WTC11 (cell line): ENCODE data around the gene PEAK1. TPM values are rescaled to one million over a fixed set of nuclear protein-coding genes. Genes with fewer than 3 reads are reported as not detected.
"Not testable (repeated sequence)": the region's sequence is repeated elsewhere in the genome, so short reads cannot be mapped to it uniquely, and the experiment has no call there.

Experiments used
- ATAC-seq: fragments of 200-7000 bp; cut with Tn5 transposase; 2 replicates; pipeline ENCODE4 v1.10.0; 2021; ENCODE audit warnings: mild to moderate bottlenecking, moderate library complexity
- CTCF ChIA-PET: fragments of 300-600 bp; sonication (Branson Sonifier 250); formaldehyde crosslinking; loops from one replicate; lab custom pipeline; 2021; ENCODE audit warnings: antibody characterized with exemption; lab: Charles Lee
- POLR2A ChIA-PET: fragments of 350-600 bp; sonication (Branson Sonifier 250); formaldehyde crosslinking; loops from one replicate; lab custom pipeline; 2021; ENCODE audit warnings: antibody characterized with exemption; lab: Charles Lee
- DNase-seq: peaks from one replicate; pipeline ENCODE4 v3.0.0; 2021; ENCODE audit warnings: low spot score
- H3K27ac Mint-ChIP-seq: 2 replicates; pipeline ENCODE4 v1.8.0; 2021; ENCODE audit warnings: mixed read lengths
- H3K27me3 Mint-ChIP-seq: 2 replicates; pipeline ENCODE4 v1.8.0; 2021; ENCODE audit warnings: low read depth, mild to moderate bottlenecking, moderate library complexity, mixed read lengths
- H3K36me3 Mint-ChIP-seq: 2 replicates; pipeline ENCODE4 v1.8.0; 2021; ENCODE audit warnings: mixed read lengths
- H3K4me1 Mint-ChIP-seq: 2 replicates; pipeline ENCODE4 v1.8.0; 2022; ENCODE audit warnings: mixed read lengths
- H3K4me3 Mint-ChIP-seq: 2 replicates; pipeline ENCODE4 v1.8.0; 2021; ENCODE audit warnings: mild to moderate bottlenecking, moderate library complexity, mixed read lengths
- H3K9me3 Mint-ChIP-seq: 2 replicates; pipeline ENCODE4 v1.8.0; 2021; ENCODE audit warnings: mixed read lengths
- JUN ChIP-seq: sonication (generic); formaldehyde crosslinking; IDR thresholded peaks from 2 replicates; pipeline ENCODE4 v1.8.0; 2023; ENCODE audit warnings: mild to moderate bottlenecking, missing genetic modification reagents
- PRRX2 ChIP-seq: fragments of 250-450 bp; sonication (Bioruptor Pico); IDR thresholded peaks from 2 replicates; pipeline ENCODE4 v1.8.0; 2021; ENCODE audit warnings: mild to moderate bottlenecking
- ZNF396 ChIP-seq: fragments of 250-450 bp; sonication (Bioruptor Pico); IDR thresholded peaks from 2 replicates; pipeline ENCODE4 v1.8.0; 2021; ENCODE audit warnings: mild to moderate bottlenecking, moderate library complexity, borderline replicate concordance
- ZNF671 ChIP-seq: fragments of 250-450 bp; sonication (Bioruptor Pico); IDR thresholded peaks from 2 replicates; pipeline ENCODE4 v1.8.0; 2021; ENCODE audit warnings: mild to moderate bottlenecking
- total RNA-seq: library from RNA; stranded (reverse); gene quantifications from 3 replicates; pipeline ENCODE4 v1.2.3, GENCODE V29; 2021
- TF ChIP-seq, protein P1 (sequence below): sonication (generic); formaldehyde crosslinking; IDR thresholded peaks from 2 replicates; pipeline ENCODE4 v1.8.1; 2023; ENCODE audit warnings: mild to moderate bottlenecking, moderate library complexity, missing genetic modification reagents
- TF ChIP-seq, protein P2 (sequence below): sonication (generic); formaldehyde crosslinking; IDR thresholded peaks from 2 replicates; pipeline ENCODE4 v1.8.0; 2022; ENCODE audit warnings: mild to moderate bottlenecking, missing genetic modification reagents
- TF ChIP-seq, protein P3 (sequence below): sonication (generic); formaldehyde crosslinking; IDR thresholded peaks from 2 replicates; pipeline ENCODE4 v1.8.1; 2023; ENCODE audit warnings: mild to moderate bottlenecking, missing genetic modification reagents
- TF ChIP-seq, protein P4 (sequence below): sonication (generic); formaldehyde crosslinking; IDR thresholded peaks from 2 replicates; pipeline ENCODE4 v1.8.1; 2022; ENCODE audit warnings: low read depth, mild to moderate bottlenecking, moderate library complexity, missing genetic modification reagents, borderline replicate concordance
- TF ChIP-seq, protein P5 (sequence below): sonication (generic); formaldehyde crosslinking; conservative IDR thresholded peaks from 2 replicates; pipeline ENCODE4 v1.8.1; 2023; ENCODE audit warnings: mild to moderate bottlenecking, low read depth, missing genetic modification reagents, moderate library complexity

Gene PEAK1
- total RNA-seq, 1 experiment from 2014 or later: 49.0 TPM

DNA sequence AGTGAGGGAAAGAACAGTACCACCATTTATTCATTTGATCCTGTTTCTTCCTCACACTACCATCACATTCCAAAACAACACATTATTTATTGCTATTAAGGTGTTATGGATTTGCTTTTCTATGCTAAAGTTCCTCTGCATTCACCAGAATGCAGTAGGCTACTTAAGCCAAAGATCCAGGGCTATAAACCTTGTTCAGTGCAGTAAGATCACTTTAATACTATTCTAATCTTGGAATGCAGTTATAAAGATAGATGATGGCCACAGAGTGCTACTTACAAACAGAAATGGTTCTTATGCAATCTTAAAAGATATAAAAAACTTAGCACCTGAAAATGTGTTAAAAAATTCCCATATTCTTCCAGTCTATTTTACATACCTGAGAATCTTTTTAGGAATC is 241.5 kb downstream of the PEAK1 start (continued):
- TF ChIP-seq, protein P1, sequence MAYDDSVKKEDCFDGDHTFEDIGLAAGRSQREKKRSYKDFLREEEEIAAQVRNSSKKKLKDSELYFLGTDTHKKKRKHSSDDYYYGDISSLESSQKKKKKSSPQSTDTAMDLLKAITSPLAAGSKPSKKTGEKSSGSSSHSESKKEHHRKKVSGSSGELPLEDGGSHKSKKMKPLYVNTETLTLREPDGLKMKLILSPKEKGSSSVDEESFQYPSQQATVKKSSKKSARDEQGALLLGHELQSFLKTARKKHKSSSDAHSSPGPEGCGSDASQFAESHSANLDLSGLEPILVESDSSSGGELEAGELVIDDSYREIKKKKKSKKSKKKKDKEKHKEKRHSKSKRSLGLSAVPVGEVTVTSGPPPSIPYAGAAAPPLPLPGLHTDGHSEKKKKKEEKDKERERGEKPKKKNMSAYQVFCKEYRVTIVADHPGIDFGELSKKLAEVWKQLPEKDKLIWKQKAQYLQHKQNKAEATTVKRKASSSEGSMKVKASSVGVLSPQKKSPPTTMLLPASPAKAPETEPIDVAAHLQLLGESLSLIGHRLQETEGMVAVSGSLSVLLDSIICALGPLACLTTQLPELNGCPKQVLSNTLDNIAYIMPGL (CRISPR knock-in tag): no peak
- TF ChIP-seq, protein P2, sequence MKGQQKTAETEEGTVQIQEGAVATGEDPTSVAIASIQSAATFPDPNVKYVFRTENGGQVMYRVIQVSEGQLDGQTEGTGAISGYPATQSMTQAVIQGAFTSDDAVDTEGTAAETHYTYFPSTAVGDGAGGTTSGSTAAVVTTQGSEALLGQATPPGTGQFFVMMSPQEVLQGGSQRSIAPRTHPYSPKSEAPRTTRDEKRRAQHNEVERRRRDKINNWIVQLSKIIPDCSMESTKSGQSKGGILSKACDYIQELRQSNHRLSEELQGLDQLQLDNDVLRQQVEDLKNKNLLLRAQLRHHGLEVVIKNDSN: no peak
- TF ChIP-seq JUN (CRISPR knock-in tag): no peak
- TF ChIP-seq PRRX2 (CRISPR knock-in tag): no peak
- TF ChIP-seq ZNF396 (CRISPR knock-in tag): no peak
- TF ChIP-seq ZNF671: no peak
- TF ChIP-seq, protein P3, sequence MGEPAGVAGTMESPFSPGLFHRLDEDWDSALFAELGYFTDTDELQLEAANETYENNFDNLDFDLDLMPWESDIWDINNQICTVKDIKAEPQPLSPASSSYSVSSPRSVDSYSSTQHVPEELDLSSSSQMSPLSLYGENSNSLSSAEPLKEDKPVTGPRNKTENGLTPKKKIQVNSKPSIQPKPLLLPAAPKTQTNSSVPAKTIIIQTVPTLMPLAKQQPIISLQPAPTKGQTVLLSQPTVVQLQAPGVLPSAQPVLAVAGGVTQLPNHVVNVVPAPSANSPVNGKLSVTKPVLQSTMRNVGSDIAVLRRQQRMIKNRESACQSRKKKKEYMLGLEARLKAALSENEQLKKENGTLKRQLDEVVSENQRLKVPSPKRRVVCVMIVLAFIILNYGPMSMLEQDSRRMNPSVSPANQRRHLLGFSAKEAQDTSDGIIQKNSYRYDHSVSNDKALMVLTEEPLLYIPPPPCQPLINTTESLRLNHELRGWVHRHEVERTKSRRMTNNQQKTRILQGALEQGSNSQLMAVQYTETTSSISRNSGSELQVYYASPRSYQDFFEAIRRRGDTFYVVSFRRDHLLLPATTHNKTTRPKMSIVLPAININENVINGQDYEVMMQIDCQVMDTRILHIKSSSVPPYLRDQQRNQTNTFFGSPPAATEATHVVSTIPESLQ: no peak
- TF ChIP-seq, protein P4, sequence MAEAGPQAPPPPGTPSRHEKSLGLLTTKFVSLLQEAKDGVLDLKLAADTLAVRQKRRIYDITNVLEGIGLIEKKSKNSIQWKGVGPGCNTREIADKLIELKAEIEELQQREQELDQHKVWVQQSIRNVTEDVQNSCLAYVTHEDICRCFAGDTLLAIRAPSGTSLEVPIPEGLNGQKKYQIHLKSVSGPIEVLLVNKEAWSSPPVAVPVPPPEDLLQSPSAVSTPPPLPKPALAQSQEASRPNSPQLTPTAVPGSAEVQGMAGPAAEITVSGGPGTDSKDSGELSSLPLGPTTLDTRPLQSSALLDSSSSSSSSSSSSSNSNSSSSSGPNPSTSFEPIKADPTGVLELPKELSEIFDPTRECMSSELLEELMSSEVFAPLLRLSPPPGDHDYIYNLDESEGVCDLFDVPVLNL (CRISPR knock-in tag): no peak

DNA sequence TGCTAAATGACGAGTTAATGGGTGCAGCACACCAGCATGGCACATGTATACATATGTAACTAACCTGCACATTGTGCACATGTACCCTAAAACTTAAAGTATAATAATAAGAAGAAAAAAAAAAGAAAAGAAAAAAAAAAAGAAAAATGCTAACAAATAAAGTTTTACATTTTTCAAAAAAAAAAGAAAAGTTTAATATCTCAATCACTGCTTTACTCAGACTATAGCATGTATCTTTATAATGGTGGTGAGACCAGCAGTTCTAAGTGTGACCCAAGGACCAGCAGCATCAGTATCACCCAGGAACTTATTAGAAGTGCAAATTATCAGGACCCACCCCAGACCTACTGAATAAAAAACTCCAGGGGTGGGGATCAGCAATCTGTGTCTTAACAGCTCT is 243.8 kb downstream of the PEAK1 start:
- POLR2A ChIA-PET, H3K27me3 Mint-ChIP-seq, CTCF ChIA-PET, ATAC-seq, H3K27ac Mint-ChIP-seq, H3K36me3 Mint-ChIP-seq, H3K4me3 Mint-ChIP-seq, H3K9me3 Mint-ChIP-seq, DNase-seq, H3K4me1 Mint-ChIP-seq: not testable (repeated sequence)

DNA sequence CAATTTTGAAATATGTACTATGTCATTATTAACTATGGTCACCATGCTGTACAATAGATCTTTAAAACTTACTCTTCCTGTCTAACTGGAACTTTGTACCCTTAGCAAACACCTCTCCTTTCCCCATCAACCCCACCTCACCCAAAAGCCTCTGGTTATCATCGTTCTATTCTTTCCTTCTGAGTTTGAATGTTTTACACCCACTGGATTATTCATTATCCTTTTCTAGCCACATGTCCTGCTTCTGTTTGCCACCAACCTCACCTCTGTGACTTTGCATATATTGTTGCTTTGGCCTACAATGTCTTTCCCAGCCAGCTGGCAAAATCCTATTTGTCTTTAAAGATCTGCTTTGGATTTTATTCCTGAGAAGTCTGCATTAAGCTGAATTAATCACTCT is 246.4 kb downstream of the PEAK1 start:
- DNase-seq: no peak
- H3K36me3 Mint-ChIP-seq: no peaks in the 10 kb centered on the region; the same call in 1 of the 2 replicates
- CTCF ChIA-PET: no interaction called here
- ATAC-seq: no peak
- H3K9me3 Mint-ChIP-seq: no peaks in the 10 kb centered on the region
- H3K27me3 Mint-ChIP-seq: no peaks in the 10 kb centered on the region
- TF ChIP-seq, protein P3: no peak
- TF ChIP-seq, protein P5, sequence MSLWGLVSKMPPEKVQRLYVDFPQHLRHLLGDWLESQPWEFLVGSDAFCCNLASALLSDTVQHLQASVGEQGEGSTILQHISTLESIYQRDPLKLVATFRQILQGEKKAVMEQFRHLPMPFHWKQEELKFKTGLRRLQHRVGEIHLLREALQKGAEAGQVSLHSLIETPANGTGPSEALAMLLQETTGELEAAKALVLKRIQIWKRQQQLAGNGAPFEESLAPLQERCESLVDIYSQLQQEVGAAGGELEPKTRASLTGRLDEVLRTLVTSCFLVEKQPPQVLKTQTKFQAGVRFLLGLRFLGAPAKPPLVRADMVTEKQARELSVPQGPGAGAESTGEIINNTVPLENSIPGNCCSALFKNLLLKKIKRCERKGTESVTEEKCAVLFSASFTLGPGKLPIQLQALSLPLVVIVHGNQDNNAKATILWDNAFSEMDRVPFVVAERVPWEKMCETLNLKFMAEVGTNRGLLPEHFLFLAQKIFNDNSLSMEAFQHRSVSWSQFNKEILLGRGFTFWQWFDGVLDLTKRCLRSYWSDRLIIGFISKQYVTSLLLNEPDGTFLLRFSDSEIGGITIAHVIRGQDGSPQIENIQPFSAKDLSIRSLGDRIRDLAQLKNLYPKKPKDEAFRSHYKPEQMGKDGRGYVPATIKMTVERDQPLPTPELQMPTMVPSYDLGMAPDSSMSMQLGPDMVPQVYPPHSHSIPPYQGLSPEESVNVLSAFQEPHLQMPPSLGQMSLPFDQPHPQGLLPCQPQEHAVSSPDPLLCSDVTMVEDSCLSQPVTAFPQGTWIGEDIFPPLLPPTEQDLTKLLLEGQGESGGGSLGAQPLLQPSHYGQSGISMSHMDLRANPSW (CRISPR knock-in tag): no peak
- TF ChIP-seq, all 79 proteins: peak for 0
- no peak overlapping the region for H3K4me3 Mint-ChIP-seq
- no peaks in the 10 kb centered on the region for H3K4me1 Mint-ChIP-seq
- no peak overlapping the region for H3K27ac Mint-ChIP-seq
- POLR2A ChIA-PET: no interaction called here
